Muscle of leg (tissue), 11 donors: Measurements from ENCODE around the gene KIRREL3. TPM values are rescaled to one million over a fixed set of nuclear protein-coding genes. Genes with fewer than 3 reads are reported as not detected.

Experiments used
- DNase-seq: peaks from one replicate; pipeline ENCODE4 v3.0.0; 2013
- H3K27ac ChIP-seq: one replicate; pipeline ENCODE4 v1.5.1; 2013; ENCODE audit warnings: mild to moderate bottlenecking, low read length, control low read depth
- H3K27me3 ChIP-seq: one replicate; pipeline ENCODE4 v1.6.1; 2013; ENCODE audit warnings: low read length; ENCODE audit not compliant: control insufficient read depth, insufficient read depth
- H3K36me3 ChIP-seq: one replicate; pipeline ENCODE4 v1.6.1; 2013; ENCODE audit warnings: low read length; ENCODE audit not compliant: control insufficient read depth, insufficient read depth
- H3K4me1 ChIP-seq: one replicate; pipeline ENCODE4 v1.6.1; 2013; ENCODE audit warnings: low read length; ENCODE audit not compliant: control insufficient read depth, insufficient read depth
- H3K4me3 ChIP-seq: one replicate; pipeline ENCODE4 v1.5.1; 2013; ENCODE audit warnings: low read length, control low read depth
- H3K9me3 ChIP-seq: replicated peaks from 2 replicates; pipeline ENCODE4 v1.6.1; 2013; ENCODE audit warnings: low read depth, low read length; ENCODE audit not compliant: control insufficient read depth
- WGBS: methylation state at CpG from one replicate; pipeline ENCODE4 v1.1.5; 2013; ENCODE audit warnings: missing lambda C conversion rate; ENCODE audit not compliant: insufficient coverage; 5-methylcytosine and 5-hydroxymethylcytosine counted together
- polyA plus RNA-seq, 8 donors: library from polyadenylated mRNA; unstranded; fragments of 120-200 nt; gene quantifications; one replicate each; pipeline versions ENCODE4 v1.2.1 to v1.2.3, GENCODE V29; 2013; ENCODE audit warnings: inconsistent platforms in 1 of 8, low replicate concordance in 1 of 8; ENCODE audit not compliant: insufficient read length in 8 of 8, insufficient read depth in 1 of 8
- total RNA-seq: library from RNA; stranded (reverse); fragments of 120-200 nt; gene quantifications from one replicate; pipeline ENCODE4 v1.2.4, GENCODE V29; 2013

The KIRREL3 gene
- total and polyA plus RNA-seq, 9 donors, result 0.27 to 1.8 (median 0.93) TPM

- Histone ChIP-seq H3K4me3 (no peak overlapping the region), H3K9me3 (no peaks in the 10 kb centered on the region), H3K27me3 (no peaks in the 10 kb centered on the region), H3K27ac (no peak overlapping the region), H3K4me1 (peaks cover 28% of the 10 kb centered on the region), H3K36me3 (no peaks in the 10 kb centered on the region)
- no peak for DNase-seq
- 77% methylated on average over 8 of the region's 12 CpGs for WGBS
Observed at GRCh38 chr11:126485986-126486635, 514.5 kb downstream of the KIRREL3 start.

GRCh38 chr11:126485021-126485792, 515.4 kb downstream of the KIRREL3 start:
- 56% methylated on average over 10 of the region's 10 CpGs for WGBS

GRCh38 chr11:126484266-126484665, 516.3 kb downstream of the KIRREL3 start:
- H3K36me3 ChIP-seq, result no peaks in the 10 kb centered on the region
- no peaks in the 10 kb centered on the region for H3K9me3 ChIP-seq
- no peak overlapping the region for H3K27ac ChIP-seq
- no peak overlapping the region for H3K4me3 ChIP-seq
- no CpG with 5 or more reads among the region's 2 CpGs for WGBS
- H3K4me1 ChIP-seq, result peaks cover 25% of the 10 kb centered on the region
- no peak for DNase-seq
- no peaks in the 10 kb centered on the region for H3K27me3 ChIP-seq

More at GRCh38 chr11:126485021-126485792, 515.4 kb downstream of the KIRREL3 start:
- Histone ChIP-seq H3K9me3 (no peaks in the 10 kb centered on the region), H3K27ac (no peak overlapping the region), H3K4me3 (no peak overlapping the region), H3K36me3 (no peaks in the 10 kb centered on the region), H3K27me3 (no peaks in the 10 kb centered on the region), H3K4me1 (peaks cover 30% of the 10 kb centered on the region)
- DNase-seq, result peak; percentile 73

- no peak for DNase-seq
- Histone ChIP-seq H3K36me3 (no peaks in the 10 kb centered on the region), H3K4me3 (no peak overlapping the region), H3K9me3 (no peaks in the 10 kb centered on the region), H3K27me3 (no peaks in the 10 kb centered on the region), H3K27ac (no peak overlapping the region), H3K4me1 (peaks cover 25% of the 10 kb centered on the region)
- 68% methylated on average over 3 of the region's 4 CpGs for WGBS
Observed at GRCh38 chr11:126483621-126484195, 516.9 kb downstream of the KIRREL3 start.

GRCh38 chr11:126482586-126483108, 517.9 kb downstream of the KIRREL3 start:
- Histone ChIP-seq H3K27ac (no peak overlapping the region), H3K36me3 (no peaks in the 10 kb centered on the region), H3K4me1 (peaks cover 16% of the 10 kb centered on the region), H3K4me3 (no peak overlapping the region), H3K27me3 (no peaks in the 10 kb centered on the region), H3K9me3 (no peaks in the 10 kb centered on the region)
- WGBS, result 89% methylated on average over 3 of the region's 5 CpGs
- no peak for DNase-seq

GRCh38 chr11:126481303-126481680, 519.3 kb downstream of the KIRREL3 start:
- no peak overlapping the region for H3K4me3 ChIP-seq
- WGBS, result 83% methylated on average over 2 of the region's 5 CpGs
- no peaks in the 10 kb centered on the region for H3K36me3 ChIP-seq
- no peak for DNase-seq
- no peaks in the 10 kb centered on the region for H3K27me3 ChIP-seq
- H3K4me1 ChIP-seq, result peaks cover 15% of the 10 kb centered on the region
- no peak overlapping the region for H3K27ac ChIP-seq
- H3K9me3 ChIP-seq, result no peaks in the 10 kb centered on the region

- H3K27me3 ChIP-seq, result no peaks in the 10 kb centered on the region
- DNase-seq, result peak; percentile 95
- H3K4me3 ChIP-seq, result peak overlapping the region; percentile 21
- no peaks in the 10 kb centered on the region for H3K36me3 ChIP-seq
- H3K4me1 ChIP-seq, result peaks cover 14% of the 10 kb centered on the region
- 4% methylated on average over 12 of the region's 19 CpGs for WGBS
- H3K9me3 ChIP-seq, result no peaks in the 10 kb centered on the region
- peak overlapping the region; percentile 75 for H3K27ac ChIP-seq
Observed at GRCh38 chr11:126480410-126481302, 519.9 kb downstream of the KIRREL3 start.

GRCh38 chr11:126480015-126480409, 520.6 kb downstream of the KIRREL3 start:
- no CpG with 5 or more reads among the region's 3 CpGs for WGBS
- Histone ChIP-seq H3K36me3 (no peaks in the 10 kb centered on the region), H3K27ac (no peak overlapping the region), H3K4me1 (peaks cover 14% of the 10 kb centered on the region), H3K9me3 (no peaks in the 10 kb centered on the region), H3K4me3 (no peak overlapping the region), H3K27me3 (no peaks in the 10 kb centered on the region)
- no peak for DNase-seq

- H3K4me3 ChIP-seq, result no peak overlapping the region
- H3K27me3 ChIP-seq, result no peaks in the 10 kb centered on the region
- no peaks in the 10 kb centered on the region for H3K36me3 ChIP-seq
- H3K4me1 ChIP-seq, result peaks cover 16% of the 10 kb centered on the region
- H3K9me3 ChIP-seq, result no peaks in the 10 kb centered on the region
- 80% methylated on average over 15 of the region's 15 CpGs for WGBS
- DNase-seq, result no peak
- no peak overlapping the region for H3K27ac ChIP-seq
Observed at GRCh38 chr11:126479178-126479930, 521.2 kb downstream of the KIRREL3 start.
